ENCODE data around the gene ZNF283.

Gene ZNF283

DNA sequence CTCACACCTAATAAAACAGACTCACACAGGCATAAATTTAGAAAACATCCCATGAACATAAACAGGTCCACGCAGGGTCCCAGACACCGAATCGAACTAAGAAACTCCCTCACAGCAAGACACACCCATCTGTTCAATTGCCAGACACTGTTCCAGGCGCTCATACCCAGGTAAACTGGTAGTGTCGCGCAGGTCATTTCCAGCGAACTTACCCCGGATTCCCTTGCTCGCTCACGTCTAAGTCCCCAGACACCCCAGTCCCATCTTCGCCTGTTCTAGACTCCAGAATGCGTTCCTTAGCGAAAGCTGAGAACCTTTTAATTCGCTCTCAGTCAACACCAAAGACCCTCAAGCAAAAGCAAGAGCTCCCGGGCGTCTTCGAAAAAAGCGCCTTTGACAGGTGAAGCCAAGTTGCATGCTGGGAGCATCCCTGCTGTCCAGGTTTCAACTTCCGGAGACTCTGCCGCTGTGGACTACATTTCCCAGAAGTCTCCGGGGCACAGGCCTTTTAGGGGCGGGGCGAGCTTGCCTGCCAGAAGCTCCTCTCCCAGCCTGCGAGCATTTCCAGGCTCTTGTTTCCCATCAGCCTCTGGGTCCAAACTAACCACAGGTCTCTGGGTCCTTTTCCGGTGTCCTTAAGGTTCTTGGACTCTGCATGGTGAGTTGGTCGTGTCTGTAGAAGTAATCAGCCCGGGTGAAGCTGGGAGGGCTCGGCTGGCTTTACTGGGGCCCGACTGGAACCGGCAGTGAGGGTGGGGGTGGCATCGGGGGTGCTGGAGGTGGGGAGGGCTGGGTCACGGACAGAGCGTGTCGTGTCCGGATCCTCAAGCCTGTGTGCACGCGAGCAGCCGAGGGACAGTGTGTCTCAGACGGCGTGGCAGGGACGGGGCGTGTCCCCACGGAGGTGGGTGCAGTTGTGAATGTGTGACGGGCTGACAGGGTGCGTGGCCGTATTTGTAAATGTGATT is at the start of gene ZNF283:
ZNF283 (plus strand) TSS at position 535 of the 968 bp plus-strand sequence. CDS start 6,184 bp downstream, outside the sequence.
- peak within 1 kb of the TSS; percentile 59 for H3K9ac ChIP-seq (ENCODE audit: low read depth, low read length)

DNA sequence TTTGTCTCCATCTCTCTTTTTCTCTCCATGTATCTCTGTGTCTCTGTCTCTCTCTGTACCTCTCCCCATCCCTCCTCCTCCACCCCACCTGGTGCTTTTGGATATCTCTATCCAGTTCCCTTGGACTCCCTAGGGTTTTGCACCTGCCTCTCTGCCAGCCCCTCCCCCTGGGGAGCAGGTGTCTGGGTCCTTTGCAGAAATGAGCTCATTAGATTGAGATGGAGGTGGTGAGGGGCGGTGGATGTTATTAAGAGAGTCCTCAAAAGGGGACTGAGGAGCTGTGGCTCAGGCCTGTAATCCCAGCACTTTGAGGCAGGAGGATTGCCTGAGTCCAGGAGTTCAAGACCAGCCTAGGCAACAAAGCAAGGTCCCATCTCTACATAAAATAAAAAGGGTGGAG is 48.5 kb upstream of the ZNF283 start:
- H3K36me3 ChIP-seq (ENCODE audit: insufficient read depth, low read length) = no peaks in the 10 kb centered on the region
- H3K4me1 ChIP-seq (ENCODE audit: insufficient read depth, low read length) = peaks cover 35% of the 10 kb centered on the region
- no peaks in the 10 kb centered on the region for H3K9me3 ChIP-seq (ENCODE audit: control insufficient read depth, insufficient read depth, low read length)
- H3K9ac ChIP-seq (ENCODE audit: low read depth, low read length) = no peak overlapping the region

More for the DNA sequence above, at the start of gene ZNF283:
- H3K9me3 ChIP-seq (ENCODE audit: control insufficient read depth, insufficient read depth, low read length) = no peaks in the 10 kb centered on the region
- H3K36me3 ChIP-seq (ENCODE audit: insufficient read depth, low read length) = peaks cover 3% of the 10 kb centered on the region; the same call in 1 of the 2 replicates
- H3K4me1 ChIP-seq (ENCODE audit: insufficient read depth, low read length) = no peaks in the 10 kb centered on the region

DNA sequence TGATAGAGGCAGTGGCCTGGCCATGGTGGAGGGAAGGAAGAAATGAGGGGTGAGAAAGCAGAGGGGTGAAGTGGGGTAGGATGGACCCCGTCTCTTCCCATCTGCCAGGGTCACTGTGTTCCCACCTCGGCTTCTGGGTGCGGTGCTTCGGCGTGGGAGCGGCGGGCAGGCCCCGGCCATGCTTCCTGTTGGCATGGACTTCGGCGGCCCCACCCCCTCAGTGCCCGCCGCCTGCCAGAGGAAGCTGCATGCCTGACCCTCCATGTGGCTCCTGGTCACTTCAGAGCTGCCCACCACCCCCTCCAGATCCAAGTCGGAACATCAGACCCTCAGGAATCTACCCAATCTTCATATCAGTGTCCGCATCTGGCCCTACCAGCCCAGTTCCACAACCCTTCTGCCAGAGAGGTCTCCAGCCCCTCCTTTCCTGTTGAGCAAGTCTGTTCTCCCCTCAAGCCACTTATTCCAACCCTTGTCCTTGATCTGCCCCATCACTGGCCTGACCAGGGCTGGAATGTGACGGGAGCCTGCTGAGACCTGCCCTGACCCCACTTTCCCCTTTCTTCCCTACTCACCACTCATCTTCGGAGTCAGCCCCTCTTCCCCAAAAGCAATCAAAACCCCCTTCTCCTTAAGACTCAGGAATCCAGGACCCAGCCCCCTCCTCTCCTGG is 47.8 kb upstream of the ZNF283 start:
- H3K9ac ChIP-seq (ENCODE audit: low read depth, low read length) = no peak overlapping the region

DNA sequence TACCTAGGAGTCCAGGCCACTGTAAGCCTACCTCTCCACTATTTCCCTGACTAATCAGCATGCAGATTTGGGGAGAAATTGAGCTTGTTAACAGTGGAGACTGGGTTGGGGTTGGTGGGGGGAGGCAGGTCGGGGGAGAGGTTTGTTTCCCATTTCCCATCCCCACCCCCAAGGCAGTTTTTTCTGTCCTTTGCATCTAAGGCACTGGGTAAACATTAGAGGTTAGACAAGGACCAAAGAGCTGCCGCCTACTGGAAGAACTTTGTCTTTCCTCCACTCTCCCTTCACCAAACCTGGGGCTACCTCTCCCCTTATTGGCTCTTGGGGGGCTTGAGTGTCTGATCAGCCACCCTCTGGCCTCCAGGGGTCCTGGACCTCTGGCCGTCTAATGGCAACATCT is 47.3 kb upstream of the ZNF283 start:
- Histone ChIP-seq H3K4me1 (ENCODE audit: insufficient read depth, low read length) (peaks cover 44% of the 10 kb centered on the region), H3K9ac (ENCODE audit: low read depth, low read length) (no peak overlapping the region), H3K9me3 (ENCODE audit: control insufficient read depth, insufficient read depth, low read length) (no peaks in the 10 kb centered on the region), H3K36me3 (ENCODE audit: insufficient read depth, low read length) (no peaks in the 10 kb centered on the region)

More for the DNA sequence above, 47.8 kb upstream of the ZNF283 start:
- H3K36me3 ChIP-seq (ENCODE audit: insufficient read depth, low read length) = no peaks in the 10 kb centered on the region
- no peaks in the 10 kb centered on the region for H3K9me3 ChIP-seq (ENCODE audit: control insufficient read depth, insufficient read depth, low read length)
- H3K4me1 ChIP-seq (ENCODE audit: insufficient read depth, low read length) = peaks cover 41% of the 10 kb centered on the region

DNA sequence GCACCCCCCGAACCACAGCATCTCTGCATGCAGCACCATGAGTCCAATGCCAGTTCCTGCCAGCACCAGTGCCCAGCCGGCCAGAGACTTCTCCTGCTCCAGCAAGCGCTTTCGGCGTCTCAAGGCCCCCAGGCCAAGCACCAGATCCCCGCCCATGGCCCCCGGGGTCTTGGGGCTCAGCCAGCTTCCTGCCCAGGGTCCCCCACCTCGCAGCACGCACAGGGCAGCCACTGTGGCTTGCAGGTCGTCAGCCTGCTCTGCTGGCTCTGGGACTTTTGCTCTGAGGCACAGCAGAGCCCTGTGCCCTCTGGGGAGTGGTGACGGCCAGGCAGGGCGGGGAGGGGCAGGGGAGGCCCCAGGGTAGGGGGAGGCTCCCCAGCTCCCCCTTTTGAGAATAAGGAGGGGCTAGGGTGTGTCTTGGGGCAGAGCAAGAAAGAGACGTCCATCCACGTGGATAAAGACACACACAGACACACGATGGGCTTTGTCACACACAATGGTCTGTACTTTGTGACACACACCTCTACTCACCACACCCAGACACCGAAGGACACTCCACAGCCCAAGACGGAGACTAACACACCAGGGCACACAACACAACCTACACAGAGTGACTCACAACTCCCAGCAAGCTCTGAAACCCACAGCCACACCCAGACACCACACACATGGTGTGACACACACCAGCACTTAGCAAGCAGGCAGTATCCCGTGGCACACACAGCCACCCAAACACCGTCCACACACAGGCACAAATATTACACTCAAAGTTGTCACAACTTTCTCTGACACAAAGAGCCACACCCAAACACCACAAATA is 46.2 kb upstream of the ZNF283 start, which contains the start of gene KCNN4:
KCNN4 (minus strand) TSS at position 268 of the 820 bp plus-strand sequence; CDS start at position 156, 112 bp downstream.
- peaks cover 48% of the 10 kb centered on the region for H3K4me1 ChIP-seq (ENCODE audit: insufficient read depth, low read length)
- no peaks in the 10 kb centered on the region for H3K9me3 ChIP-seq (ENCODE audit: control insufficient read depth, insufficient read depth, low read length)
- H3K9ac ChIP-seq (ENCODE audit: low read depth, low read length) = no peak within 1 kb of the TSS
- no peaks in the 10 kb centered on the region for H3K36me3 ChIP-seq (ENCODE audit: insufficient read depth, low read length)

DNA sequence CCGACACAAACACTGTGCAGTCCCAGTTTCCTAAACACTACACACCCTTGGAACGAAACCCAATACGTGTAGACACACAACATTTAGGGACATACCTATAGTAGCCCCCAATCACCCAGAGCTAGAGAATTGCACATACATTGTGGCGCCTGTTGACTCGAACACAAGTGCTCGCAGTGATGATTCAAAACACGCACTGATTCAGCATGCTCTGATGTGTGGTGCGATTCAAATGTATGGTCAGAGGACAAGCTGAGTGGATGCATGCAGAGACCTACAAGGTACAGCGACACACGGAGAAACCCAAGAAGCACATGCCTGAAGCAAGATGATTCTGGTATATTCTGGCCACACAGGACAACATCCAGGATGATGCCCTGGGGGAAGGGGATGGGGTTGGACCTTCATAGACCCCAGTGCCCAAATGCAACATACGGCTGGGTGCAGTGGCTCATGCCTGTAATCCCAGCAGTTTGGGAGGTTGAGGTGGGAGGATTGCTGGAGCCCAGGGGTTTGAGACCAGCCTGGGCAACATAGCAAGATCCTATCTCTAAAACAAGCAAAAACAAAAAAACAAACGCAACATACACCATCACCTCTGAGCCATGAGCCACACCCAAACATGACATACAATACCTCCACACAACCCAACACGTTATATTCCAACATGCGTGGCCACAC is 45.4 kb upstream of the ZNF283 start:
- H3K9ac ChIP-seq (ENCODE audit: low read depth, low read length) = no peak overlapping the region
- H3K4me1 ChIP-seq (ENCODE audit: insufficient read depth, low read length) = peaks cover 43% of the 10 kb centered on the region
- no peaks in the 10 kb centered on the region for H3K9me3 ChIP-seq (ENCODE audit: control insufficient read depth, insufficient read depth, low read length)
- no peaks in the 10 kb centered on the region for H3K36me3 ChIP-seq (ENCODE audit: insufficient read depth, low read length)

DNA sequence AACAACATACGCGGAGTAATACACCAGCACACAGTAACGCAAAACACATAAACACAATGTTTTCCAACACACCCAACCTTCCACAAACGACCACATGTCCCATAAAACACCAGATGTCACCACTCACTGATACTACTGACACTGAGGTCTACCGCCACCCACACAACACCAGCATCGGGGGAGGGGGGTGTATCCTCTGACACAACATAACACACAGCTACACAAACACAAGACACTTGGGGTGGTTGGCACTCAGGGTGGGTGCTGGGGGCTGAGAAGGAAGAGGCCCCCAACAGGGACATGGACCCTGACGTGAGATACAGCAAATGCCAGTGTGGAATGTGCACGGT is 44.8 kb upstream of the ZNF283 start:
- Histone ChIP-seq H3K9ac (ENCODE audit: low read depth, low read length) (no peak overlapping the region), H3K9me3 (ENCODE audit: control insufficient read depth, insufficient read depth, low read length) (no peaks in the 10 kb centered on the region), H3K4me1 (ENCODE audit: insufficient read depth, low read length) (peaks cover 39% of the 10 kb centered on the region), H3K36me3 (ENCODE audit: insufficient read depth, low read length) (no peaks in the 10 kb centered on the region)

DNA sequence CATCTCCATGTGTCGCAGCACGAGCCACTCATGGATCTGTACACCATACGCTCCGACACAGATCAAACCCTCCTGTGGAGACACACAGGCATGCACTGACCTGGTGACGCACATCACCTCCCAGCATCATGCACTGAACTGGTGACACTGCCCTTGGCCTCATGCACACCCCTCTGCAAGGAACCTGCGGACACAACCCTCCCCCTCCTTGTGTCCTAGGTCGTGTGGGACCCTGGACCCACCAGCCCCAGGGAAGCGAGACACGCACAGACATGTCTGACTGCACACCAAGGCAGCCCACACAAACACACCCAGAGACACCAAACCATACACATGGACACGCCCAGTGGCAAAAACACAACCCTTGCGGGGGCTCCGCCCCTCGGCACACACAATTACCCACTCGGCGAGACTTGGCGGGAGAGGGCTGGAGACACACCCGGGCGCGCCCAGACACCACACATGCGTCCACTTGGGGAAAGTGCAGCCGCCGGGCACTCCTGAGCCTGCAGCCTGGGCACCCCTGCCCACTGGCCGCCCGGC is 44.4 kb upstream of the ZNF283 start:
- no peaks in the 10 kb centered on the region for H3K9me3 ChIP-seq (ENCODE audit: control insufficient read depth, insufficient read depth, low read length)
- no peak overlapping the region for H3K9ac ChIP-seq (ENCODE audit: low read depth, low read length)
- peaks cover 34% of the 10 kb centered on the region for H3K4me1 ChIP-seq (ENCODE audit: insufficient read depth, low read length)
- no peaks in the 10 kb centered on the region for H3K36me3 ChIP-seq (ENCODE audit: insufficient read depth, low read length)

DNA sequence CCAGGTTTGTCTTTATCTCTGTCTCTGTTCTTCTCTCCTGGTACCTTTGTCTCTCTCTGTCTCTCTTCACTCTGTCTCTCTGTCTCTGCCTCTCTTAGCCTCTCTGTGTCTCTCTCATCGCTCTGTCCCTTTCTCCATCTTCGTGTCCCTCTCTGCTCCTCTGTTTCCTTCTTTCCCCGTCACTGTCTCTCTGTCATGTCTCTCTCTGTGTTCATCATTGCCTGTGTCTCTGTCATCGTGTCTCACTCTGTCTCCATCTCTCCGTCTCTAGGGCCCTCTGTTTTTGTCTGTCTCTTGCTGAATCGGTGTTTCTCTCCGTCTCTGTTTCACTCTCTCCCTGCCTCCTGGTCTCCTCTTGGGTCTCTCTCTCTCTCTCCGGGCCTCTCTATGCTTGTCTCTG is 43.5 kb upstream of the ZNF283 start:
- peaks cover 31% of the 10 kb centered on the region for H3K4me1 ChIP-seq (ENCODE audit: insufficient read depth, low read length)
- H3K36me3 ChIP-seq (ENCODE audit: insufficient read depth, low read length) = no peaks in the 10 kb centered on the region
- H3K9me3 ChIP-seq (ENCODE audit: control insufficient read depth, insufficient read depth, low read length) = no peaks in the 10 kb centered on the region
- no peak overlapping the region for H3K9ac ChIP-seq (ENCODE audit: low read depth, low read length)

DNA sequence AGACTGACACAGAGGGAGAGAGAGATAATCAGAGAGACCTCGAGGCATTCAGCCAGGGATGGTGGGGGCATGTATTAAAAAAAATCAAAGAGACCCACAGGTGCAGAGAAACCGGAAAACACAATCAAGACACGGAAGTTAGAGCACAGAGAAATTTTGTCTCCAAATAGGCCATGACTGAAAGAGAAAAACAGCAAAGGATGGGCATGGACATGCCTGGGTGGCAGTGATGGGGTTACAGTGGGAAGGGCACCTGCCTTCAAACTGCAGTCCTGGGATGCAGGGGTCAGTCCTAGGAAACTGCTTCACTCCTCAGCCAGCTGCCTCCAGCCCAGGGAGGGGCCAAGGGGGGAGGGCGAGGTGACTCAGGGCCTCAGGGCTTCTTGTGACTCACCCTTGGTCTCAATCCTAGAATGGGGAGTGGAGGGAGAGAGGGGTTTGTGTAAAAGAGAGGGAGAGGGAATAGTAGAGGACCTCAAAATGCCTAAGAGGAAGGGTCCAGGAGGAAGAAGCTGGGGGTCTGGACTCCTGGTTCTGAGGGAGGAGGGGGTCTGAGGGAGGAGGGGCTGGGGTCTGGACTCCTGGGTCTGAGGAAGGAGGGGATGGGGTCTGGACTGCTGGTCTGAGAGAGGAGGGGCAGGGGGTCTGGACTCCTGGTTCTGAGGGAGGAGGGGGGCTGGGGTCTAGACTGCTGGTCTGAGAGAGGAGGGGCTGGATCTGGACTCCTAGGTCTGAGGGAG is 42.7 kb upstream of the ZNF283 start:
- Histone ChIP-seq H3K9me3 (ENCODE audit: control insufficient read depth, insufficient read depth, low read length) (no peaks in the 10 kb centered on the region), H3K9ac (ENCODE audit: low read depth, low read length) (no peak overlapping the region), H3K4me1 (ENCODE audit: insufficient read depth, low read length) (peaks cover 28% of the 10 kb centered on the region), H3K36me3 (ENCODE audit: insufficient read depth, low read length) (no peaks in the 10 kb centered on the region)

DNA sequence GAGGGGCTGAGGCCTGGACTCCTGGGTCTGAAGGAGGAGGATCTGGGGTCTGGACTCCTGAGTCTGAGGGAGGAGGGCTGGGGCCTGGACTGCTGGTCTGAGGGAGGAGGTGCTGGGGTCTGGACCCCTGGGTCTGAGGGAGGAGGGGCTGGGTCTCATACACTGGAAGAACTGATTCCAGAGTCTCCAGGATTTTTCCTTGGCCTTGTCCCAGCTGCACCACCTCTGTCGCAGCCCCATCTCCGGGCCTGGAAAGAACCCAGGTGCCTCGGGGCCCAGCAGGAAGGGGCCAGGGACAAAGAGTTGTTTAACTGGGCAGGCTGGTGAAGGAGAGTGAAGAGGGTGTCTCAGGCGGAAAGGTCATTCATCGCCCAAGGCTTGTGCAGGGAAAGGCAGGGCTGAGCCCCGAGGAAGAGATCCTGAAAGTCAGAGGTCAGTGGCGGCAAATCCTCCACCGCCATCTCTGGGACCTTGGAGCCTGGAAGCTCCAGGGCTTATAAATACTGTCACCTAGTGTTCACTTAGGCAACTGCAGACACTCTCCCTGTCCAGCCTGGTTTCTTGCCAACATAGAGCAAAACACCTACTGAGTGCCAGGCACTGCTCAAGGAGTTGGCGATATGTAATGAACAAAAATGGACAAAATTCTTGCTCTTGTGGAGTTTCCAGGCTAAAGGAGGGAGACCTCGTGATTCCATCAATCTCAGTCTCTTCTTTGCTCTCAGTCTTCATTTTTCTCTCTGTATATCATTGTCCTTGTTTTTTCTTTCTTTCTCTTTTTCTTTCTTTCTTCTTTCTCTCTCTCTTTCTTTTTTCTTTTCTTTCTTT is 41.9 kb upstream of the ZNF283 start:
- Histone ChIP-seq H3K9me3 (ENCODE audit: control insufficient read depth, insufficient read depth, low read length) (no peaks in the 10 kb centered on the region), H3K4me1 (ENCODE audit: insufficient read depth, low read length) (peaks cover 21% of the 10 kb centered on the region; the same call in 1 of the 2 replicates), H3K36me3 (ENCODE audit: insufficient read depth, low read length) (no peaks in the 10 kb centered on the region), H3K9ac (ENCODE audit: low read depth, low read length) (no peak overlapping the region)

DNA sequence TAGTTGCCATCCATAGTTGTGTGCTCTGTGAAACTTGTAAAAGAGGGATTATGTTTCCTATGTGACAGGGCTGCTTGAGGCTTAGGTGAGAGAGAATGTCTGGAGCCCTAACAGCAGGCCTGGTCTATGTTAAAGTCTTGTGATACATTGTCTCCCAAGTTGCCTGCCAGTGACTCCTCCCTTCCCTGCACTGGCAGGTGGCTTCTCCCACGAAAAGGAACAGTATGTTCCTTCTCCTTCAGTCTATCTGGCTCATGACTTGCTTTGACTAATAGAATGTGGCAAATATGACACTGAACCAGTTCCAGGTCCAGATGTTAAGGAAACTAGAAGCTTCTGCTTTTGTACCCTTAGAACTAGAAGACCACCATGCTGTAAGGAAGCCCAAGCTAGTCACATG is 40.5 kb upstream of the ZNF283 start:
- Histone ChIP-seq H3K4me1 (ENCODE audit: insufficient read depth, low read length) (peaks cover 18% of the 10 kb centered on the region; the same call in 1 of the 2 replicates), H3K9me3 (ENCODE audit: control insufficient read depth, insufficient read depth, low read length) (no peaks in the 10 kb centered on the region)

More for the DNA sequence above, 40.5 kb upstream of the ZNF283 start:
- H3K36me3 ChIP-seq (ENCODE audit: insufficient read depth, low read length) = no peaks in the 10 kb centered on the region
- no peak overlapping the region for H3K9ac ChIP-seq (ENCODE audit: low read depth, low read length)

Measured in ES-I3 (cell line).